ENCODE data around the gene ABCB8. TPM values are rescaled to one million over a fixed set of nuclear protein-coding genes. Genes with fewer than 3 reads are reported as not detected.

ABCB8 gene
- total and polyA plus RNA-seq, 12 donors = 16.7 to 42.2 (median 24.6) TPM

- no peak for DNase-seq
- no peak for ATAC-seq
- H3K27ac ChIP-seq = no peak overlapping the region
- H3K9me3 ChIP-seq = no peaks in the 10 kb centered on the region
- no peaks in the 10 kb centered on the region for H3K36me3 ChIP-seq
- intact Hi-C loops (cut with DNase I) = loop anchor here in 3 of 10 donors (10.0 kb wide), 2 partner anchors 187 to 207 kb away; no protein-coding TSS in a partner anchor
- WGBS, 2 donors = 54 to 55% methylated on average over 6 of the region's 6 CpGs
- peaks cover 3 to 34% (median 19%) of the 10 kb centered on the region in 9 donors for H3K4me1 ChIP-seq
- TF ChIP-seq CTCF (IDR thresholded peaks at IDR 0.05) = no peak
- peaks cover 0 to 79% (median 23%) of the 10 kb centered on the region in 7 donors for H3K27me3 ChIP-seq
- H3K4me3 ChIP-seq = no peak overlapping the region
Measured at GRCh38 chr7:150981644-150982043, 46.6 kb upstream of the ABCB8 start.

GRCh38 chr7:150982351-150982750 lies 45.9 kb upstream of the ABCB8 start:
- WGBS, 2 donors = 23% methylated on average over 3 of the region's 3 CpGs
- Histone ChIP-seq H3K36me3 (no peaks in the 10 kb centered on the region), H3K9me3 (no peaks in the 10 kb centered on the region), H3K27me3 (peaks cover 0 to 76% (median 18%) of the 10 kb centered on the region in 7 donors), H3K4me1 (peaks cover 1 to 28% (median 19%) of the 10 kb centered on the region in 9 donors), H3K27ac (no peak overlapping the region), H3K4me3 (no peak overlapping the region)
- no peak for ATAC-seq
- intact Hi-C loops (cut with DNase I) = loop anchor here in 3 of 10 donors (10.0 kb wide), 2 partner anchors 188 to 208 kb away; no protein-coding TSS in a partner anchor
- no peak for DNase-seq
- TF ChIP-seq CTCF (IDR thresholded peaks at IDR 0.05) = no peak

- Histone ChIP-seq H3K27ac (no peak overlapping the region), H3K9me3 (no peaks in the 10 kb centered on the region), H3K27me3 (peaks cover 0 to 66% (median 10%) of the 10 kb centered on the region in 7 donors), H3K4me3 (no peak overlapping the region), H3K4me1 (peaks cover 3 to 30% (median 27%) of the 10 kb centered on the region in 9 donors), H3K36me3 (no peaks in the 10 kb centered on the region)
- ATAC-seq (no peak), DNase-seq (no peak)
- 2 to 4% methylated on average over 2 of the region's 2 CpGs for WGBS, 2 donors
- intact Hi-C loops (cut with DNase I) = loop anchor here in 3 of 10 donors (10.0 kb wide), 2 partner anchors 189 to 209 kb away; no protein-coding TSS in a partner anchor
- TF ChIP-seq CTCF (IDR thresholded peaks at IDR 0.05) = no peak
Measured at GRCh38 chr7:150983893-150984368, 44.3 kb upstream of the ABCB8 start.

GRCh38 chr7:150986099-150986512 lies 42.1 kb upstream of the ABCB8 start:
- Histone ChIP-seq H3K36me3 (no peaks in the 10 kb centered on the region), H3K27me3 (peaks cover 0 to 44% (median 0%) of the 10 kb centered on the region in 7 donors), H3K4me1 (peaks cover 8 to 37% (median 29%) of the 10 kb centered on the region in 9 donors), H3K9me3 (peaks cover 0 to 14% (median 0%) of the 10 kb centered on the region in 11 donors), H3K4me3 (no peak overlapping the region), H3K27ac (peak overlapping the region in 1 of 10 donors; percentile 26)
- DNase-seq (peak; percentile 60 to 66), ATAC-seq (peak; percentile 23 to 49 (median 30))
- 12 to 13% methylated on average over 16 of the region's 16 CpGs for WGBS, 2 donors
- intact Hi-C loops (cut with DNase I) = loop anchor here in 9 of 10 donors (1.0 to 10.0 kb wide), 9 partner anchors 21 to 211 kb away; no protein-coding TSS in a partner anchor
- peak; percentile 31 to 78 (median 75) for TF ChIP-seq CTCF (IDR thresholded peaks at IDR 0.05)
